HG03378 (cell line): Measurements from ENCODE around the gene ZNHIT2.
"Not testable (repeated sequence)": the region's sequence is repeated elsewhere in the genome, so short reads cannot be mapped to it uniquely, and the experiment has no call there.

Source experiments
- ATAC-seq: cut with Tn5 transposase; IDR thresholded peaks from one replicate; pipeline ENCODE4 v1.9.1; 2021; ENCODE audit warnings: mild to moderate bottlenecking, moderate library complexity; ENCODE audit not compliant: unreplicated experiment

Gene ZNHIT2

GRCh38 chr11:65120831-65121230 is 3.3 kb upstream of the ZNHIT2 start:
- ATAC-seq: no peak

- no peak for ATAC-seq
Observed at GRCh38 chr11:65119670-65119995, 2.1 kb upstream of the ZNHIT2 start.

- not testable (repeated sequence) for ATAC-seq
Observed at GRCh38 chr11:65118891-65119669, 1.6 kb upstream of the ZNHIT2 start.

- no peak for ATAC-seq
Observed at GRCh38 chr11:65118097-65118837, 766 bp upstream of the ZNHIT2 start.

- ATAC-seq: no peak
Observed at GRCh38 chr11:65116370-65117205, 913 bp downstream of the ZNHIT2 start.

GRCh38 chr11:65115361-65116082 is 2.0 kb downstream of the ZNHIT2 start:
- no peak for ATAC-seq

GRCh38 chr11:65114538-65115171 is 2.8 kb downstream of the ZNHIT2 start:
- no peak for ATAC-seq

GRCh38 chr11:65113839-65114238 is 3.7 kb downstream of the ZNHIT2 start:
- no peak for ATAC-seq

GRCh38 chr11:65113361-65113756 is 4.1 kb downstream of the ZNHIT2 start:
- ATAC-seq: no peak

- ATAC-seq: no peak
Observed at GRCh38 chr11:65112546-65113360, 4.7 kb downstream of the ZNHIT2 start.

GRCh38 chr11:65111744-65112545 is 5.6 kb downstream of the ZNHIT2 start, which contains the start of gene TM7SF2:
Gene TM7SF2, plus strand, starts transcription at chr11:65111872. Its CDS starts 144 bp downstream, at chr11:65112016.
- no peak for ATAC-seq

- ATAC-seq: no peak
Observed at GRCh38 chr11:65111159-65111743, 6.2 kb downstream of the ZNHIT2 start.

- ATAC-seq: peak; percentile 39
Observed at GRCh38 chr11:65110354-65110861, 7.1 kb downstream of the ZNHIT2 start.

GRCh38 chr11:65109231-65110198 is 8.0 kb downstream of the ZNHIT2 start:
- ATAC-seq: no peak

GRCh38 chr11:65108469-65109123 is 8.9 kb downstream of the ZNHIT2 start:
- ATAC-seq: no peak

- ATAC-seq: no peak
Observed at GRCh38 chr11:65107751-65108468, 9.6 kb downstream of the ZNHIT2 start.
